ENCODE results near the gene ARMC9. TPM values are rescaled to one million over a fixed set of nuclear protein-coding genes. Genes with fewer than 3 reads are reported as not detected.
"Not testable (repeated sequence)": the region's sequence is repeated elsewhere in the genome, so short reads cannot be mapped to it uniquely, and the experiment has no call there.

The ARMC9 gene
- total RNA-seq, 8 experiments from 2014 or later = 7.2 to 22.6 (median 18.3) TPM

DNA sequence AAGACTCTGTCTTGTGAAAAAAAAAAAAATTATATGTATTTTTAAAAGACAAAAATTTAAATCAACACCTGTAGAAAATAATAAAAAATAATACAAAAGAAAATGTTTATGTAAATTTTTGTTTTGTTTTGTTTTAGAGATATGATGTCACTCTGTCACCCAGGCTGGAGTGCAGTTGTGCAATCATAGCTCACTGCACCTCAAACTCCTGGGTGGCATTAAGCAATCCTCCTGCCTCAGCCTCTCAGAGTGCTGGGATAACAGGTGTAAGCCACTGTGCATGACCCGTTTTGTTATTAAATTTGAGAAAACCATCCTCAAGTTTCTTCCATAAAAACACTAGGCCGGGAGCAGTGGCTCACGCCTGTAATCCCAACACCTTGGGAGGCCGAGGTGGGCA is 140.9 kb downstream of the ARMC9 start:
- Histone ChIP-seq H3K4me1 (replicated peaks in 1 of 2) (peaks cover 0 to 7% of the 10 kb centered on the region in 2 donors), H3K4me3 (no peak overlapping the region), H3K27ac (no peak overlapping the region)
- in situ Hi-C loops (cut with MboI; ENCODE audit: low pct_unique_long_range_greater_than_20kb in 2 of 9, low sequenced_read_pairs in 9 of 9, unreplicated experiment in 9 of 9) = no loop called here
- WGBS, 10 experiments = 73 to 100% (median 100%) methylated on average over 1 to 4 of the region's 4 CpGs; no CpG with 5 or more reads in 3 of the 10 experiments
- no peak for ATAC-seq (replicated peaks in 6 of 8)

DNA sequence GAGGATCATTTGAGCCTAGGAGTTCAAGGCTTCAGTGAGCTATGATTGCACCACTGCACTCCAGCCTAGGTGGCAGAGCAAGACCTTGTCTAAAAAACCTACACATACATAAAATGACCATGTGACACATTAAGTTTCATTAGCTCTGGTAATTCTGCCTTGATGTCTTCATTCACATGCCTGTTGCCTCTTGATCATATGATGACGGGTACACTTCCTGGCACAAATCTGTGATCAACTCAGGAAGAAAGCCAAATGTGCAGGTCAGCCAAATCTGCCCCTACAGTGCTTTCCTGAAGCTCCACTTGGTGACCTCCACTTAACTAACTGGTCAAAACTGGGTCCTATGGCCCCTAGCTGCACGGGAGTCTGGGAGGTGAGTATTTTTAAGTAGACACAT is 142.7 kb downstream of the ARMC9 start:
- Histone ChIP-seq H3K4me1 (replicated peaks in 1 of 2) (peaks cover 0 to 7% of the 10 kb centered on the region in 2 donors), H3K27ac (no peak overlapping the region), H3K4me3 (no peak overlapping the region)
- ATAC-seq (replicated peaks in 6 of 8) = no peak
- WGBS, 10 experiments = 50 to 100% (median 93%) methylated on average over 1 to 2 of the region's 2 CpGs; no CpG with 5 or more reads in 4 of the 10 experiments
- in situ Hi-C loops (cut with MboI; ENCODE audit: low pct_unique_long_range_greater_than_20kb in 2 of 9, low sequenced_read_pairs in 9 of 9, unreplicated experiment in 9 of 9) = no loop called here

DNA sequence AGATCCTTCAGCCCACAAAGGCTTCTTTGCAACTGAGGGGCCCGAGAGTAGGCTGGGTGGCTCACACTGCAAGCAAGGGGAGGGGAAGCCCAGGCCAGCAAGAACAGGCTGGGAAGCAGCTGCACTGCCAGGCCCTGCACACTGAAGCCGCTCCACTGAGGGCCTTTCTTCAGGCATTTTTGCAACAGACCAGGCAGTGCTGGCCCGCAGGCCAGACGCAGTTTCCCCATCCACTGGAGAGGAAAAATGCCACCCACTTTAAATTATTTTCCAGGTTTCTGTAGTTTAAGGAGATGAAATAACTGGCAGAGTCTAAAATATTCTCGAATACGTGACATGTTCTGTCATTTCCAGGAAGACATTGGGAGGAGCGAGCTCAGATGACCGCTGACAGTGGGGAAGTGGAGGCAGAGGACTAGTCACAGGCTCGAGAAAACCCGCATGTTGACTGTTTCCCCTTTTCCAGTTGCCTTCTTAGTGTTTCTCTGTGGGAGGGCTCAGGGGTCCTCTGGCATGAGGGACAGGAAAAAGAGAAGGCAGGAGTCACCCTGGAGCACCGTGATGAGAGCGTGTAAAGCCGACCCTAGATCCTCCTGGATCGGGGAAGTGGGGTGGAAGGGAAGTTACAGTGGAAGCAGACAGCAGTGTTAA is 143.8 kb downstream of the ARMC9 start:
- no peak overlapping the region for H3K4me3 ChIP-seq
- in situ Hi-C loops (cut with MboI; ENCODE audit: low pct_unique_long_range_greater_than_20kb in 2 of 9, low sequenced_read_pairs in 9 of 9, unreplicated experiment in 9 of 9) = no loop called here
- peaks cover 0 to 7% of the 10 kb centered on the region in 2 donors for H3K4me1 ChIP-seq (replicated peaks in 1 of 2)
- WGBS, 10 experiments = 71 to 100% (median 91%) methylated on average over 2 to 12 of the region's 14 CpGs; no CpG with 5 or more reads in 1 of the 10 experiments
- H3K27ac ChIP-seq = peak overlapping the region in 1 of 2 donors; percentile 44
- ATAC-seq (replicated peaks in 6 of 8) = peak in 5 of 8 experiments; percentile 75 to 97 (median 87)

DNA sequence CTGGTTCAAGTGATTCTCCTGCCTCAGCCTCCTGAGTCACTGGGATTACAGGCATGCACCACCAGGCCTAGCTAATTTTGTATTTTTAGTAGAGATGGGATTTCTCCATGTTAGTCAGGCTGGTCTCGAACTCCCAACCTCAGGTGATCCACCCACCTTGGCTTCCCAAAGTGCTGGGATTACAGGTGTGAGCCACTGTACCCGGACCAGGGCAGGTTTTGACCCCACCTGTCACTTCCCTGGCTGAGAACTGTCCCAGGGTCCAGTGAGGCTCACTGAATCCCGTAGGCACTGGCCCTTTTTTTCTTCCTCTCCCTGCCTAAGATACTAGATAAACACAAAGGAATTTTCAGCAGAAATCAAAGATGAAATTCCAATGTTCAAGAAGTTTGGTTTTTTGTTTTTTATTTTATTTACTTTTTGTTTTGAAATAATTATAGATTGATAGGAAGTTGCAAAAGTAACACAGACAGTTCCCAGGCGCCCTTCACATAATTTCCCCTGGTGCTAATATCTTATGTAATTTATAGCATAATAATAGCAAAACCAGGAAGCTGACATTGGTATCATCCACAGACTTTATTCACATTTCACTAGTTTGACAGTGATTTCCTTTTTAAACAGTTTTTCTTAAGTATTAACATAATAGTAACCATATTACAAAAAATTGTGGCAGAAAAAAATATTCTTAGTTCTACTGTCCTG is 144.7 kb downstream of the ARMC9 start:
- Histone ChIP-seq H3K27ac (no peak overlapping the region), H3K4me1 (replicated peaks in 1 of 2) (peaks cover 0 to 7% of the 10 kb centered on the region in 2 donors), H3K4me3 (no peak overlapping the region)
- in situ Hi-C loops (cut with MboI; ENCODE audit: low pct_unique_long_range_greater_than_20kb in 2 of 9, low sequenced_read_pairs in 9 of 9, unreplicated experiment in 9 of 9) = no loop called here
- no peak for ATAC-seq (replicated peaks in 6 of 8)
- WGBS, 10 experiments = 90 to 100% (median 94%) methylated on average over 1 to 4 of the region's 4 CpGs; no CpG with 5 or more reads in 1 of the 10 experiments

DNA sequence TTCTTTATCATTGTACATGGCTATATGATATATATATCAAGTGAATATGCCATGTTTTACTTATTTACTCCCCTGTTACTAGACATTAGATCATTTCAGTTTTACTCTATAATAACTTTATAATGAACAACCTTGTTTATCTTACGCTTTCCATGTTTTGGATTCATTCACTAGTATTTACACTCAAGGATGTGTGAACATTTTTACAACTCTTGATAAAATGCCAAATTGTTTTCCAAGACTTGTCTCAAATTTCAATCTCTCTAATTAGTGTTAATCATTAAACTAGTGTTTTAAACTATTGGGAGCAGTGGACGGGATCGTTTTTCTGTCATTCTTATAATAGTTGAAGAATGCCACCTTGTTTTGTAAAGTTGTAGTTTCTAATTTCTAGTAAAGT is 145.6 kb downstream of the ARMC9 start:
- in situ Hi-C loops (cut with MboI; ENCODE audit: low pct_unique_long_range_greater_than_20kb in 2 of 9, low sequenced_read_pairs in 9 of 9, unreplicated experiment in 9 of 9) = no loop called here
- WGBS, 10 experiments = 50 to 100% (median 89%) methylated on average over 1 to 3 of the region's 3 CpGs
- Histone ChIP-seq H3K4me3 (no peak overlapping the region), H3K27ac (no peak overlapping the region), H3K4me1 (replicated peaks in 1 of 2) (peaks cover 0 to 7% of the 10 kb centered on the region in 2 donors)
- ATAC-seq (replicated peaks in 6 of 8) = no peak

- Histone ChIP-seq H3K4me1 (replicated peaks in 1 of 2) (peaks cover 0 to 7% of the 10 kb centered on the region in 2 donors), H3K27ac (no peak overlapping the region), H3K4me3 (no peak overlapping the region)
- whole genome bisulfite sequencing, 10 experiments = 63 to 93% (median 84%) methylated on average over 1 to 8 of the region's 8 CpGs; no CpG with 5 or more reads in 1 of the 10 experiments
- no peak for ATAC-seq (replicated peaks in 6 of 8)
- in situ Hi-C loops (cut with MboI; ENCODE audit: low pct_unique_long_range_greater_than_20kb in 2 of 9, low sequenced_read_pairs in 9 of 9, unreplicated experiment in 9 of 9) = no loop called here
Measured at GRCh38 chr2:231344851-231345250, 146.4 kb downstream of the ARMC9 start.

DNA sequence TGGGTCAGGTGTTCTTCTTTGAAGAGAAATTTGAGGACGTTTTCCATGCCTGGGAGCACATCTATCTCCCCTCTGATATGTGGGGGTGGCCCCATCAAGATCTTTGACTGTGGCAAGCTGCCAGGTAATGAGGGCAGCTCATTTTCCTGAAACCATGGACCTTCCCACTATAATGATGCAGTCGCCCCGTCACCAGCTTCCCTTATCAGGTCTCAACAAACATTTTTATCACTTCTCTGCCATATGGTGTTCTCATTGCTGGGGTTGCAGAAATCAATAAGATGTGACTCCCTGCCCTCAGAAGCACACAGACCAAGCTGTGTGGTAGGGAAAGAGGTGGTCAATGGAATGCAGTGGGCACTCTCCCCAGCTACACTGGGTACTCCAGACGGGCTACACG is 148.7 kb downstream of the ARMC9 start:
- H3K4me1 ChIP-seq (replicated peaks in 1 of 2) = peaks cover 0 to 3% of the 10 kb centered on the region in 2 donors
- no peak for ATAC-seq (replicated peaks in 6 of 8)
- in situ Hi-C loops (cut with MboI; ENCODE audit: low pct_unique_long_range_greater_than_20kb in 2 of 9, low sequenced_read_pairs in 9 of 9, unreplicated experiment in 9 of 9) = no loop called here
- H3K27ac ChIP-seq = no peak overlapping the region
- H3K4me3 ChIP-seq = no peak overlapping the region
- 33 to 90% (median 77%) methylated on average over 1 to 3 of the region's 5 CpGs; no CpG with 5 or more reads in 3 of the 10 experiments for WGBS, 10 experiments

DNA sequence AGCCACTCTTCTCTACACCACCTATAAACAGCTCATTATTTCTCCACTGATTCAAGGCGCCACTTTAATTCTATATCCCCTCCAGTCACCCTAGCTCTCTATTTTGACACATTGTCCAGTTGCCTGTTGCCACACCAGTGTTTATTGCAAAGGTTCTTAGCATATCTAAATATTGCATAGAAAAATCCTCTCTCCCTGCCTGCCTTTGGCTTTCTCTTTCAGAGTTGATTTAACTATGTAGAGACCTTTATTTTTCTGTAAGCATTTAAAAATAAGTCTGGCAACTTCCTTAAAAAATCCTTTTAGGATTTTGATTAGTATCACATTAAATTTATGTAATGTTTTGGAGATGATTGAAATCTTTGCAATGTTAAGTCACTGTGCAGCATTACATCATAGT is 149.2 kb downstream of the ARMC9 start:
- H3K4me1 ChIP-seq (replicated peaks in 1 of 2) = no peaks in the 10 kb centered on the region
- 86 to 100% (median 100%) methylated on average over 1 of the region's 1 CpG; no CpG with 5 or more reads in 4 of the 10 experiments for WGBS, 10 experiments
- peak in 3 of 8 experiments; percentile 35 to 52 (median 40) for ATAC-seq (replicated peaks in 6 of 8)
- in situ Hi-C loops (cut with MboI; ENCODE audit: low pct_unique_long_range_greater_than_20kb in 2 of 9, low sequenced_read_pairs in 9 of 9, unreplicated experiment in 9 of 9) = no loop called here
- H3K4me3 ChIP-seq = no peak overlapping the region
- H3K27ac ChIP-seq = no peak overlapping the region

DNA sequence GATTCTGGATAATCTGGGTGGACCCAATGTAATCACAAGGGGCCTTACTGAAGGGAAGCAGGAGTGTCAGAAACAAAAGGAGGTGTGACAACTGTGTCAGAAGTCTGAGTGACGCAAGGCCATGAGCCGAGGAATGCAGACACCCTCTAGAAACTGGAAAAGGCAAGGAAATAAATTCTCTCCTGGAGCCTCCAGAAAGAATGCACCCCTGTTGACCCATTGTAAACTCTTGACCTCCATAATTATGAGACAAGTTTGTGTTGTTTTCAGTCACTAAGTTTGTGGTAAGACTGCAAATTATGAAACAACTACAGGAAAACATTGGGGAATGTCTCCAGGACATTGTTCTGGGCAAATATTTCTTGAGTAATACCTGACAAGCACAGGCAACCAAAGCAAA is 149.7 kb downstream of the ARMC9 start:
- in situ Hi-C loops (cut with MboI; ENCODE audit: low pct_unique_long_range_greater_than_20kb in 2 of 9, low sequenced_read_pairs in 9 of 9, unreplicated experiment in 9 of 9) = no loop called here
- ATAC-seq (replicated peaks in 6 of 8) = no peak
- 70 to 100% (median 92%) methylated on average over 1 to 2 of the region's 2 CpGs; no CpG with 5 or more reads in 4 of the 10 experiments for WGBS, 10 experiments
- no peaks in the 10 kb centered on the region for H3K4me1 ChIP-seq (replicated peaks in 1 of 2)
- H3K27ac ChIP-seq = no peak overlapping the region
- no peak overlapping the region for H3K4me3 ChIP-seq

GRCh38 chr2:231348704-231349373 is 150.4 kb downstream of the ARMC9 start:
- no peak for ATAC-seq (replicated peaks in 6 of 8)
- in situ Hi-C loops (cut with MboI; ENCODE audit: low pct_unique_long_range_greater_than_20kb in 2 of 9, low sequenced_read_pairs in 9 of 9, unreplicated experiment in 9 of 9) = no loop called here
- WGBS, 10 experiments = 74 to 100% (median 83%) methylated on average over 1 to 5 of the region's 5 CpGs; no CpG with 5 or more reads in 2 of the 10 experiments
- Histone ChIP-seq H3K4me1 (replicated peaks in 1 of 2) (no peaks in the 10 kb centered on the region), H3K27ac (no peak overlapping the region), H3K4me3 (no peak overlapping the region)

DNA sequence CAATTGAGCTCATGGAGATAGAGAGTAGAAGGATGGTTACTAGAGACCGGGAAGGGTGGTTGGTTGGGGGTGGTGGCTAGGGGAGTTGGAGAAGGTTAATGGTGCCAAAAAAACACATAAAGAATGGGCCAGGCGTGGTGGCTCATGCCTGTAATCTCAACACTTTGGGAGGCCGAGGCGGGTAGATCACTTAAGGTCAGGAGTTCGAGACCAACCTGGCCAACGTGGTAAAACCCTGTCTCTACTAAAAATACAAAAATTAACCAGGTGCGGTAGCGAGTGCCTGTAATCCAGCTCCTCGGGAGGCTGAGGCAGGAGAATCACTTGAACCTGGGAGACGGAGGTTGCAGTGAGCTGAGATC is 150.9 kb downstream of the ARMC9 start:
- H3K4me3 ChIP-seq; H3K4me1 ChIP-seq (replicated peaks in 1 of 2); ATAC-seq (replicated peaks in 6 of 8); H3K27ac ChIP-seq; in situ Hi-C loops (cut with MboI; ENCODE audit: low pct_unique_long_range_greater_than_20kb in 2 of 9, low sequenced_read_pairs in 9 of 9, unreplicated experiment in 9 of 9): not testable (repeated sequence)
- 60 to 100% (median 96%) methylated on average over 1 to 3 of the region's 10 CpGs; no CpG with 5 or more reads in 6 of the 10 experiments for WGBS, 10 experiments

DNA sequence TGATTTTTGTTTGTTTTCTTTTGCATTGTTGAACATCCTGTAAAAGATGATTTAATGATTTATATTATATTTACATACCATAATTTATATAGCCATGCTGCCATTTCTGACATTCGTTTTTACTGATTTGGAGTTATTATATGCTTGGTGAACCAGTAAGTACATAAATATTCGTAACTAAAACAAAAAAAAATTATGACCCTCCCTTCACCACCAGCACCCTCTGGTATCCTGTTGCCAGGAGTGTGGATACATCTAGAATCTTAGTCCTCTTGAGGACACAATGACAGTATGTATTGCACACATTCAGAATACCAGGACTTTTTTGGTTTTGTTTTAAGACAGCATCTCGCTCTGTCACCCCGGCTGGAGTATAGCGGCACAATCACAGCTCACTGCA is 153.2 kb downstream of the ARMC9 start:
- Histone ChIP-seq H3K4me1 (replicated peaks in 1 of 2) (no peaks in the 10 kb centered on the region), H3K4me3 (no peak overlapping the region), H3K27ac (no peak overlapping the region)
- ATAC-seq (replicated peaks in 6 of 8) = no peak
- WGBS, 10 experiments = 0 to 100% (median 92%) methylated on average over 1 to 5 of the region's 5 CpGs; no CpG with 5 or more reads in 1 of the 10 experiments
- in situ Hi-C loops (cut with MboI; ENCODE audit: low pct_unique_long_range_greater_than_20kb in 2 of 9, low sequenced_read_pairs in 9 of 9, unreplicated experiment in 9 of 9) = no loop called here

- no peak overlapping the region for H3K27ac ChIP-seq
- ATAC-seq (replicated peaks in 6 of 8) = no peak
- no CpG with 5 or more reads among the region's 6 CpGs for WGBS, 10 experiments
- in situ Hi-C loops (cut with MboI; ENCODE audit: low pct_unique_long_range_greater_than_20kb in 2 of 9, low sequenced_read_pairs in 9 of 9, unreplicated experiment in 9 of 9) = no loop called here
- H3K4me1 ChIP-seq (replicated peaks in 1 of 2) = no peaks in the 10 kb centered on the region
- no peak overlapping the region for H3K4me3 ChIP-seq
Measured at GRCh38 chr2:231353469-231353868, 155.0 kb downstream of the ARMC9 start.

Data from motor neuron (in vitro differentiated cells).